NOMO-1 treated with DMSO at 0.1 percent for 48 hours (cell line): ENCODE results near the gene WFIKKN1.

Source experiments
- DNase-seq: peaks from one replicate; lab custom pipeline; 2025; ENCODE audit not compliant: unreplicated experiment; lab: John Stamatoyannopoulos, UW

The WFIKKN1 gene

GRCh38 chr16:682493-683395, 52.0 kb downstream of the WFIKKN1 start:
- DNase-seq, result no peak

- DNase-seq, result no peak
Measured at GRCh38 chr16:683396-684070, 52.7 kb downstream of the WFIKKN1 start.
